GM18870 (cell line): Measurements from ENCODE around the gene B3GALNT2.
"Not testable (repeated sequence)": the region's sequence is repeated elsewhere in the genome, so short reads cannot be mapped to it uniquely, and the experiment has no call there.

Source experiments
- ATAC-seq: cut with Tn5 transposase; IDR thresholded peaks from one replicate; pipeline ENCODE4 v1.9.1; 2021; ENCODE audit warnings: moderate library complexity; ENCODE audit not compliant: unreplicated experiment

Gene B3GALNT2

GRCh38 chr1:235504494-235505222 lies 406 bp upstream of the B3GALNT2 start:
- peak; percentile 81 for ATAC-seq

- no peak for ATAC-seq
These were observed 690 bp downstream of the B3GALNT2 start for GRCh38 chr1:235503403-235504121.

- no peak for ATAC-seq
These were observed 1.4 kb downstream of the B3GALNT2 start for GRCh38 chr1:235502601-235503402.

GRCh38 chr1:235500971-235501540 lies 3.2 kb downstream of the B3GALNT2 start:
- ATAC-seq = no peak

GRCh38 chr1:235495551-235495950 lies 8.7 kb downstream of the B3GALNT2 start:
- no peak for ATAC-seq

GRCh38 chr1:235495030-235495429 lies 9.2 kb downstream of the B3GALNT2 start:
- ATAC-seq = no peak

GRCh38 chr1:235494531-235494930 lies 9.7 kb downstream of the B3GALNT2 start:
- ATAC-seq = no peak

- no peak for ATAC-seq
These were observed 12.6 kb downstream of the B3GALNT2 start for GRCh38 chr1:235491644-235492043.

- no peak for ATAC-seq
These were observed 17.9 kb downstream of the B3GALNT2 start for GRCh38 chr1:235486321-235486720.

GRCh38 chr1:235485558-235485957 lies 18.7 kb downstream of the B3GALNT2 start:
- no peak for ATAC-seq

GRCh38 chr1:235483090-235483489 lies 21.2 kb downstream of the B3GALNT2 start:
- ATAC-seq = no peak

GRCh38 chr1:235473806-235474205 lies 30.4 kb downstream of the B3GALNT2 start:
- ATAC-seq = no peak

GRCh38 chr1:235470741-235471439 lies 33.4 kb downstream of the B3GALNT2 start:
- no peak for ATAC-seq

- not testable (repeated sequence) for ATAC-seq
These were observed 34.4 kb downstream of the B3GALNT2 start for GRCh38 chr1:235469897-235470296.

GRCh38 chr1:235468970-235469369 lies 35.3 kb downstream of the B3GALNT2 start:
- ATAC-seq = no peak

- ATAC-seq = no peak
These were observed 36.2 kb downstream of the B3GALNT2 start for GRCh38 chr1:235468004-235468403.

GRCh38 chr1:235465066-235465465 lies 39.2 kb downstream of the B3GALNT2 start:
- no peak for ATAC-seq

- ATAC-seq = not testable (repeated sequence)
These were observed 41.4 kb downstream of the B3GALNT2 start for GRCh38 chr1:235462832-235463231.

GRCh38 chr1:235461954-235462353 lies 42.3 kb downstream of the B3GALNT2 start:
- ATAC-seq = no peak

GRCh38 chr1:235460770-235461169 lies 43.5 kb downstream of the B3GALNT2 start:
- no peak for ATAC-seq

GRCh38 chr1:235457856-235458255 lies 46.4 kb downstream of the B3GALNT2 start:
- not testable (repeated sequence) for ATAC-seq
